GM12878 (cell line): Measurements from ENCODE around the gene PES1. TPM values are rescaled to one million over a fixed set of nuclear protein-coding genes. Genes with fewer than 3 reads are reported as not detected.

Experiments
- ATAC-seq: fragments of 200-7000 bp; cut with Tn5 transposase; 3 replicates; pipeline ENCODE4 v1.9.1; 2020; ENCODE audit warnings: mild to moderate bottlenecking, moderate library complexity
- BruUV-seq: library from RNA; stranded (reverse); fragments of 400-500 nt; replicated peaks from 2 replicates; lab custom pipeline; 2021; lab: Mats Ljungman, UMichigan
- CTCF ChIA-PET: fragments of 300-600 bp; sonication (Branson Sonifier 250); formaldehyde crosslinking; extraction: SDS; loops from one replicate; lab custom pipeline; 2021; ENCODE audit warnings: inconsistent platforms; lab: Yijun Ruan, JAX
- POLR2A ChIA-PET: fragments of 350-600 bp; formaldehyde crosslinking; extraction: SDS; loops from one replicate; lab custom pipeline; 2021; ENCODE audit warnings: inconsistent platforms; lab: Charles Lee
- RAD21 ChIA-PET: fragments of 300-600 bp; sonication (Branson Sonifier 250); formaldehyde crosslinking; loops from one replicate; lab custom pipeline; 2023; ENCODE audit warnings: antibody characterized with exemption; ENCODE audit not compliant: unreplicated experiment; lab: Charles Lee
- SMC1A ChIA-PET: fragments of 300-600 bp; sonication (Branson Sonifier 250); formaldehyde crosslinking; loops from one replicate; lab custom pipeline; 2023; ENCODE audit not compliant: unreplicated experiment, uncharacterized antibody; lab: Charles Lee
- DNase-seq: peaks from one replicate; pipeline ENCODE4 v3.0.0-alpha.2; 2011; ENCODE audit warnings: low read depth, low spot score
- FAIRE-seq: peaks from 3 replicates; lab custom pipeline; 2011; peaks lifted over from hg19 to GRCh38; lab: Jason Lieb, UNC
- H2AFZ ChIP-seq: 2 replicates; pipeline ENCODE4 v1.6.0; 2011; ENCODE audit warnings: low read depth, low read length, control low read depth; ENCODE audit not compliant: control insufficient read depth
- H3K27ac ChIP-seq: 2 replicates; pipeline ENCODE4 v1.5.1; 2011; ENCODE audit warnings: control low read depth; ENCODE audit not compliant: control insufficient read depth, insufficient read depth
- H3K27me3 ChIP-seq, 2 experiments: replicated peaks in 1 of 2; 2 replicates each; pipeline versions ENCODE4 v1.6.0 to v1.6.1; 2011; ENCODE audit warnings: low read length in 1 of 2; ENCODE audit not compliant: control insufficient read depth in 2 of 2, insufficient read depth in 2 of 2
- H3K36me3 ChIP-seq, 2 experiments: 2 replicates each; pipeline ENCODE4 v1.5.1; 2011; ENCODE audit warnings: low read length in 1 of 2; ENCODE audit not compliant: control insufficient read depth in 2 of 2, insufficient read depth in 2 of 2
- H3K4me1 ChIP-seq: 2 replicates; pipeline ENCODE4 v1.6.1; 2011; ENCODE audit warnings: mild to moderate bottlenecking, low read length, moderate library complexity, mixed read lengths; ENCODE audit not compliant: control insufficient read depth, insufficient read depth
- H3K4me2 ChIP-seq: 2 replicates; pipeline ENCODE4 v1.6.0; 2011; ENCODE audit warnings: control low read depth; ENCODE audit not compliant: control insufficient read depth, insufficient read depth
- H3K4me3 ChIP-seq: fragments of 200-600 bp; sonication (generic); 2 replicates; pipeline ENCODE4 v1.5.1; 2016
- H3K79me2 ChIP-seq: 2 replicates; pipeline ENCODE4 v1.6.0; 2011; ENCODE audit warnings: low read length; ENCODE audit not compliant: control insufficient read depth, insufficient read depth
- H3K9ac ChIP-seq: 2 replicates; pipeline ENCODE4 v1.8.0; 2011; ENCODE audit warnings: low read length, control low read depth, mixed read lengths; ENCODE audit not compliant: control insufficient read depth, insufficient read depth
- H3K9me3 ChIP-seq: replicated peaks from 3 replicates; pipeline ENCODE4 v1.5.1; 2011; ENCODE audit warnings: mild to moderate bottlenecking, low read length; ENCODE audit not compliant: control insufficient read depth, insufficient read depth
- H4K20me1 ChIP-seq: 2 replicates; pipeline ENCODE4 v1.6.0; 2011; ENCODE audit not compliant: control insufficient read depth, insufficient read depth
- ASH2L ChIP-seq: fragments of 300-600, 200-600 bp; sonication (generic); IDR thresholded peaks from 2 replicates; pipeline ENCODE4 v1.6.1; 2017; ENCODE audit warnings: low read depth, mild to moderate bottlenecking, borderline replicate concordance
- BHLHE40 ChIP-seq, 2 experiments: fragments of 450-650 bp in 1 of 2; IDR thresholded peaks; 2 replicates each; pipeline ENCODE4 v1.6.1; 2011 to 2017; ENCODE audit warnings: low read depth in 2 of 2, borderline replicate concordance in 1 of 2, improper control_type of control experiment in 1 of 2, low read length in 1 of 2, mild to moderate bottlenecking in 1 of 2
- BMI1 ChIP-seq: fragments of 450-650 bp; IDR thresholded peaks from 2 replicates; pipeline ENCODE4 v1.6.1; 2016; ENCODE audit warnings: mild to moderate bottlenecking, moderate library complexity, borderline replicate concordance
- ESRRA ChIP-seq: IDR thresholded peaks from 2 replicates; pipeline ENCODE4 v1.6.1; 2012; ENCODE audit warnings: mild to moderate bottlenecking, low read length, improper control_type of control experiment
- HDAC6 ChIP-seq: fragments of 200-600 bp; sonication (generic); IDR thresholded peaks from one replicate; pipeline ENCODE4 v1.8.0; 2017; ENCODE audit warnings: antibody characterized with exemption; ENCODE audit not compliant: unreplicated experiment
- IKZF2 ChIP-seq, 2 experiments: fragments of 450-650 bp; IDR thresholded peaks; 2 replicates each; pipeline ENCODE4 v1.6.1; 2017; ENCODE audit warnings: mild to moderate bottlenecking in 2 of 2, moderate library complexity in 2 of 2
- IRF5 ChIP-seq: fragments of 450-650 bp; IDR thresholded peaks from 2 replicates; pipeline ENCODE4 v1.6.1; 2017; ENCODE audit warnings: borderline replicate concordance
- MEF2A ChIP-seq: IDR thresholded peaks from 2 replicates; pipeline ENCODE4 v1.6.1; 2011; ENCODE audit warnings: low read depth, mild to moderate bottlenecking, low read length, moderate library complexity; ENCODE audit not compliant: insufficient read depth
- NBN ChIP-seq: fragments of 450-650 bp; IDR thresholded peaks from 2 replicates; pipeline ENCODE4 v1.6.1; 2016
- NR2C2 ChIP-seq: IDR thresholded peaks from 2 replicates; pipeline ENCODE4 v1.6.1; 2011; ENCODE audit warnings: borderline replicate concordance, low read depth; ENCODE audit not compliant: control insufficient read depth, insufficient read length
- SIN3A ChIP-seq: IDR thresholded peaks from 2 replicates; pipeline ENCODE4 v1.6.1; 2012; ENCODE audit warnings: low read depth, low read length, improper control_type of control experiment
- SPI1 ChIP-seq: IDR thresholded peaks from 2 replicates; pipeline ENCODE4 v1.6.1; 2011; ENCODE audit warnings: low read depth, mild to moderate bottlenecking, low read length, moderate library complexity, borderline replicate concordance; ENCODE audit not compliant: insufficient read depth
- SUZ12 ChIP-seq: fragments of 200-600 bp; sonication (generic); IDR thresholded peaks from one replicate; pipeline ENCODE4 v1.6.1; 2018; ENCODE audit warnings: antibody characterized with exemption, mild to moderate bottlenecking; ENCODE audit not compliant: unreplicated experiment
- TCF12 ChIP-seq: IDR thresholded peaks from 2 replicates; pipeline ENCODE4 v1.6.1; 2011; ENCODE audit warnings: low read depth, mild to moderate bottlenecking, low read length
- USF1 ChIP-seq: IDR thresholded peaks from 2 replicates; pipeline ENCODE4 v1.6.1; 2011; ENCODE audit warnings: borderline replicate concordance, low read depth, mild to moderate bottlenecking, moderate library complexity, mixed read lengths, low read length; ENCODE audit not compliant: insufficient read depth; ENCODE audit errors: extremely low read length
- USF2 ChIP-seq: IDR thresholded peaks from 2 replicates; pipeline ENCODE4 v1.6.1; 2011; ENCODE audit warnings: low read depth, low read length, improper control_type of control experiment, borderline replicate concordance
- WRNIP1 ChIP-seq: IDR thresholded peaks from 2 replicates; pipeline ENCODE4 v1.6.1; 2011; ENCODE audit warnings: low read depth, low read length, improper control_type of control experiment, borderline replicate concordance
- ZBTB11 ChIP-seq: fragments of 450-650 bp; formaldehyde crosslinking; IDR thresholded peaks from 2 replicates; pipeline ENCODE4 v1.5.0; 2022; ENCODE audit warnings: mild to moderate bottlenecking, missing genetic modification characterization
- WGBS: methylation state at CpG from one replicate; pipeline ENCODE4 v1.1.6; 2016; ENCODE audit warnings: low lambda C conversion rate; ENCODE audit not compliant: insufficient replicate concordance, insufficient coverage; ENCODE audit errors: missing lambda C conversion rate; 5-methylcytosine and 5-hydroxymethylcytosine counted together
- in situ Hi-C: fragments of 300-500 bp; cut with MboI; formaldehyde crosslinking; loops from 9 replicates; pipeline ENCODE4 v1.14.3; 2018; ENCODE audit warnings: mixed read lengths
- intact Hi-C: fragments of 100-400 bp; cut with micrococcal nuclease; formaldehyde crosslinking; loops from one replicate; pipeline ENCODE4 v1.14.2; 2022; ENCODE audit not compliant: unreplicated experiment
- polyA plus RNA-seq, 11 experiments: library from polyadenylated mRNA; depleted of rRNA in 4 of 11; unstranded in 6 of 11; stranded (reverse) in 5 of 11; fragments of >200 nt; fragmentation: Nextera tagmentation in 4 of 11; fragmentation: Illumina TruSeq in 1 of 11; extraction: Ambion mirVana in 4 of 11; extraction: Trizol in 1 of 11; gene quantifications; 1 replicate in 1 of 11; 2 replicates in 10 of 11; pipeline versions ENCODE4 v1.2.1 to v1.2.3, GENCODE V29; 2011 to 2016; ENCODE audit warnings: inconsistent platforms in 2 of 11, missing spikeins in 2 of 11, low read depth in 1 of 11
- total RNA-seq, 4 experiments: library from RNA; depleted of rRNA in 3 of 4; stranded (reverse); fragments of >200 nt in 3 of 4; fragmentation: Illumina TruSeq in 1 of 4; extraction: Trizol in 1 of 4; gene quantifications; 2 replicates each; pipeline versions ENCODE4 v1.2.1 to v1.2.3, GENCODE V29; 2013 to 2021

PES1 gene
- total and polyA plus RNA-seq, 10 of the 15 experiments (the other 5 are each of a cell fraction or from before 2014, with no cell fraction given), result 6.9 to 139 (median 106) TPM

- Histone ChIP-seq H3K9ac (no peak overlapping the region), H3K36me3 (no peaks in the 10 kb centered on the region), H3K4me2 (no peak overlapping the region), H3K4me1 (no peaks in the 10 kb centered on the region), H2AFZ (no peak overlapping the region), H4K20me1 (no peaks in the 10 kb centered on the region), H3K9me3 (no peaks in the 10 kb centered on the region), H3K27me3 (peaks cover 7 to 13% of the 10 kb centered on the region in 2 experiments), H3K4me3 (no peak overlapping the region), H3K79me2 (no peaks in the 10 kb centered on the region), H3K27ac (no peak overlapping the region)
- in situ Hi-C loops, result no loop called here
- ChIA-PET CTCF (no interaction called here), POLR2A (no interaction called here), SMC1A (no interaction called here), RAD21 (no interaction called here)
- ATAC-seq, result no peak
- intact Hi-C loops, result no loop called here
- WGBS, result 53% methylated on average over 12 of the region's 12 CpGs
- DNase-seq, result no peak
- no TSS peak for BruUV-seq
- FAIRE-seq, result no peak
- TF ChIP-seq SPI1 (no peak), USF2 (no peak), MEF2A (no peak), BHLHE40 (IDR thresholded peaks at IDR 0.05; ENCODE audit: borderline replicate concordance in 1 of 2, low read depth in 2 of 2, low read length in 1 of 2) (no peak), IKZF2 (IDR thresholded peaks at IDR 0.05) (no peak), TCF12 (no peak), ZBTB11 (CRISPR knock-in tag) (no peak), IRF5 (no peak), WRNIP1 (no peak), SIN3A (no peak), SUZ12 (no peak), NBN (no peak), HDAC6 (no peak), BMI1 (no peak), USF1 (no peak), ESRRA (no peak), NR2C2 (no peak), ASH2L (no peak)
Observed at GRCh38 chr22:30542811-30543188, 48.9 kb downstream of the PES1 start.
